Left ventricle myocardium inferior (tissue), 1 donor: ENCODE results near the gene E2F4. TPM values are rescaled to one million over a fixed set of nuclear protein-coding genes. Genes with fewer than 3 reads are reported as not detected.
A peak's percentile ranks its signal among the peaks of the same experiment; 100 is the strongest.

Experiments used
- DNase-seq: peaks from one replicate; pipeline ENCODE4 v3.0.0-alpha.2; 2020
- H3K27ac ChIP-seq: fragments of 200-600 bp; replicated peaks from 2 replicates; pipeline ENCODE4 v1.8.0; 2021
- H3K27me3 ChIP-seq: fragments of 200-600 bp; 2 replicates; pipeline ENCODE4 v1.8.0; 2021; ENCODE audit warnings: low read depth
- H3K36me3 ChIP-seq: fragments of 200-600 bp; 2 replicates; pipeline ENCODE4 v1.8.0; 2021
- H3K4me1 ChIP-seq: fragments of 200-600 bp; 2 replicates; pipeline ENCODE4 v1.8.0; 2021
- H3K4me3 ChIP-seq: fragments of 200-600 bp; 2 replicates; pipeline ENCODE4 v1.8.0; 2021; ENCODE audit warnings: mild to moderate bottlenecking, moderate library complexity
- H3K9me3 ChIP-seq: fragments of 200-600 bp; replicated peaks from 2 replicates; pipeline ENCODE4 v1.8.0; 2021
- intact Hi-C: fragments of 100-400 bp; cut with micrococcal nuclease; formaldehyde crosslinking; loops from one replicate; pipeline ENCODE4 v1.11.0; 2022
- total RNA-seq: library from RNA; stranded (reverse); fragmentation: NEBNext Ultra II Directional; extraction: Animal tissue kit (Norgen Biotek cat#: 25700); gene quantifications from one replicate; pipeline ENCODE4 v1.2.1, GENCODE V29; 2021
- TF ChIP-seq, protein P1 (sequence below): fragments of 200-600 bp; IDR thresholded peaks from 2 replicates; pipeline ENCODE4 v1.8.0; 2021; ENCODE audit warnings: antibody characterized with exemption, mild to moderate bottlenecking, borderline replicate concordance
- donor health status: DM: no; HTN: yes; CAD: no; lungs with severe emphysema.

Gene E2F4
- total RNA-seq, 1 donor from 2014 or later = 35.9 TPM

DNA sequence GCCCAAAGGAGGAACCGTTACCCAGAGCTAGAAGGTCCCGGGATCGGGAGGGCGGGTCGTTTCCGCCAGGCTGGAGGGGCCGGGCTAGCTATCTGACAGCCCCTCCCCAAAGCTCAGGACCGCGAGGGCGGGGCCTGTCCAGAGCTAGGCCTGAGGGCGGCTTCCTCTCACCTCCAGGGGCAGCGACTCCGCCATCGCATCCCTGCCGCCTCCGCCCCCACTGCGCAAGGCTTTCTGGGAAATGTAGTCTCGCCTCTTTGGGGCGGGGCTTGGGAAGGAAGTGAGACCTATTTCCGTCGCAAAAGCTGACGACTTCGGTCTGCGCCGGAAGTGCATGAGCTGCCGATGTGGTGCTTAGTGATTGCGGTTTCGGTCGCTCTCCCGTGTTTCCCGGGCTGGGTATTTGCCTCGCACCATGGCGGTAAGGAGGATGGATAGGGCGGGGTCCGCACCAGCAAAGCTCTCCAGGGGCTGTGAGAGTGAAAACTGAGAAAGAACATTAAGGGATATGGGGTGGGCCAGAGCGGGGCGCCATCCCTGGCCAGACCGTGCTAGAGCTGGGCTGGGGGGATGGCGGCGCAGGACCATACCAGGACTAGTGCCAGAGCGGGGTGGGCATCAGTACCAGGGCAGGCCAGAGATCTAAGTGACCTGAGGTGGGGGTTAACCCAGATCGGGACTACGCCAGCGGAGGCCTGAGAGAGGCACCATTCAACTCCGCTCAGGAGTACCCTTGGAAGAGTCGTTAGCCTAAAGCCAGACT lies 35.0 kb downstream of the E2F4 start, which contains the start of gene TMEM208:
TSS of gene TMEM208 (plus strand) at position 327 of the 763 bp plus-strand sequence. CDS start at position 416, 89 bp downstream.
- H3K27ac ChIP-seq = peak within 1 kb of the TSS; percentile 94
- TF ChIP-seq, protein P1, sequence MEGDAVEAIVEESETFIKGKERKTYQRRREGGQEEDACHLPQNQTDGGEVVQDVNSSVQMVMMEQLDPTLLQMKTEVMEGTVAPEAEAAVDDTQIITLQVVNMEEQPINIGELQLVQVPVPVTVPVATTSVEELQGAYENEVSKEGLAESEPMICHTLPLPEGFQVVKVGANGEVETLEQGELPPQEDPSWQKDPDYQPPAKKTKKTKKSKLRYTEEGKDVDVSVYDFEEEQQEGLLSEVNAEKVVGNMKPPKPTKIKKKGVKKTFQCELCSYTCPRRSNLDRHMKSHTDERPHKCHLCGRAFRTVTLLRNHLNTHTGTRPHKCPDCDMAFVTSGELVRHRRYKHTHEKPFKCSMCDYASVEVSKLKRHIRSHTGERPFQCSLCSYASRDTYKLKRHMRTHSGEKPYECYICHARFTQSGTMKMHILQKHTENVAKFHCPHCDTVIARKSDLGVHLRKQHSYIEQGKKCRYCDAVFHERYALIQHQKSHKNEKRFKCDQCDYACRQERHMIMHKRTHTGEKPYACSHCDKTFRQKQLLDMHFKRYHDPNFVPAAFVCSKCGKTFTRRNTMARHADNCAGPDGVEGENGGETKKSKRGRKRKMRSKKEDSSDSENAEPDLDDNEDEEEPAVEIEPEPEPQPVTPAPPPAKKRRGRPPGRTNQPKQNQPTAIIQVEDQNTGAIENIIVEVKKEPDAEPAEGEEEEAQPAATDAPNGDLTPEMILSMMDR = peak; percentile 36
- H3K36me3 ChIP-seq = peaks cover 41% of the 10 kb centered on the region
- intact Hi-C loops = no loop called here
- DNase-seq = peak; percentile 99
- H3K9me3 ChIP-seq = no peaks in the 10 kb centered on the region
- peaks cover 38% of the 10 kb centered on the region for H3K4me1 ChIP-seq
- peak within 1 kb of the TSS; percentile 99 for H3K4me3 ChIP-seq
- no peaks in the 10 kb centered on the region for H3K27me3 ChIP-seq

DNA sequence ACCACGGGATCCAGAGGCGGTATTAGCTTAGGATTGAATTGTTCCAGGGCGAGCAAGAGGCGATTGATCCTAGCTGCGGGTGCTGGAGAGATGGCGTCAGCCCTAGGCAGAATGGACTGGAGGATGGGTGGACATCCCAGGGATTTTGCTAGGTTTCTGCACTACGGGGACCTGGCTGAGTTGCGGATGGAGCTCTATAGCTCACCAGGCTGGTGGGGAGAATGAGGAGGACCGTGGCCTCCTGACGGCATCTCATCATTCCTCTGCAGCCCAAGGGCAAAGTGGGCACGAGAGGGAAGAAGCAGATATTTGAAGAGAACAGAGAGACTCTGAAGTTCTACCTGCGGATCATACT lies 35.6 kb downstream of the E2F4 start:
- DNase-seq = no peak
- H3K4me1 ChIP-seq = peaks cover 38% of the 10 kb centered on the region
- H3K36me3 ChIP-seq = peaks cover 44% of the 10 kb centered on the region
- H3K27ac ChIP-seq = peak overlapping the region; percentile 94
- intact Hi-C loops = no loop called here
- no peaks in the 10 kb centered on the region for H3K9me3 ChIP-seq
- TF ChIP-seq, protein P1 = no peak
- no peaks in the 10 kb centered on the region for H3K27me3 ChIP-seq
- H3K4me3 ChIP-seq = peak overlapping the region; percentile 99

DNA sequence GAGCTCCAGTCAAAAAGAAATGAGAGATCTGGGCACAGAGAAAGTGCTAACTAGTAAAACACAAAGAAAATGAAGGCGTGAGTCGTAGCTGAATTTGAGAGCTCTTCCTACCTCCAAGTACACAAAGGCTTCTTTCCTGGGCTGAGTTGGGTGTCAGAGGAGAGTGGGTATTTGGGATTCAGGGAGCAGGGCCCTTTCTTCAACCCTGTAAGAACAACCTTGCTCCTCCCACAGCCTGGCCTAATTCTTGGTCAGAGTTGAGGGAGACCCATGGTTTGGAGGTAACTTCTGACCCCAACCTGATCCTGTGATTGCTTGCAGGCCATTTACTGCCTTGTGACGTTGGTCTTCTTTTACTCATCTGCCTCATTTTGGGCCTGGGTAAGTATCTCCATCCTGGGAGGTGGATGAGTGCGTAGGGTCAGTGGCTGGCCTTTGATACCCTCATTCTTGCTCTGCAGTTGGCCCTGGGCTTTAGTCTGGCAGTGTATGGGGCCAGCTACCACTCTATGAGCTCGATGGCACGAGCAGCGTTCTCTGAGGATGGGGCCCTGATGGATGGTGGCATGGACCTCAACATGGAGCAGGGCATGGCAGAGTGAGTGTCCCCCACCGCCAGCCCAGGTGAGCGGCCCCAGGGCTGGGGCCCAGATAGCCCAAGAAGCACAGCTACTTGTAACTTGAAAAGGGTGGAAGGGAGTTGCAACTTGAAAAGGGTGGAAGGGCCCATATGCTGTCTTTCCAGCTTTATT lies 36.3 kb downstream of the E2F4 start:
- Histone ChIP-seq H3K4me1 (peaks cover 33% of the 10 kb centered on the region), H3K4me3 (peak overlapping the region; percentile 99), H3K36me3 (peaks cover 51% of the 10 kb centered on the region), H3K9me3 (no peaks in the 10 kb centered on the region), H3K27ac (no peak overlapping the region), H3K27me3 (no peaks in the 10 kb centered on the region)
- intact Hi-C loops = no loop called here
- no peak for DNase-seq
- TF ChIP-seq, protein P1 = no peak

DNA sequence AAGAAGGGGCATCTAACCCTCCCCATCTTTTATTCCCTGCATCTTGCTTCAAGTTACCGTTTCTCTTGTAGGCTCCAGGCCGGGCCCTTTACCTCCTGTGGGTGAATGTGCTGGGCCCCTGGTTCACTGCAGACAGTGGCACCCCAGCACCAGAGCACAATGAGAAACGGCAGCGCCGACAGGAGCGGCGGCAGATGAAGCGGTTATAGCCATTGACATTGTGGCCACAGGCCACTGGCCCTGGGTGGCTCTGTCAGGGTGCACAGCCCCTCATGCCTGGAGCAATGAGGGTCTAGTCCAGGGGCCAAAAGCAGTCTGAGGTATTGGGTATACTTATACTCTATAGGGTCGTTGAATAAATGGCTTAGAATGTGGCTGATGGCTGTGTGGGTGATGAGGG lies 37.0 kb downstream of the E2F4 start:
- H3K27ac ChIP-seq = no peak overlapping the region
- peaks cover 33% of the 10 kb centered on the region for H3K4me1 ChIP-seq
- H3K4me3 ChIP-seq = no peak overlapping the region
- intact Hi-C loops = no loop called here
- H3K27me3 ChIP-seq = no peaks in the 10 kb centered on the region
- DNase-seq = no peak
- peaks cover 58% of the 10 kb centered on the region for H3K36me3 ChIP-seq
- TF ChIP-seq, protein P1 = no peak
- H3K9me3 ChIP-seq = no peaks in the 10 kb centered on the region

DNA sequence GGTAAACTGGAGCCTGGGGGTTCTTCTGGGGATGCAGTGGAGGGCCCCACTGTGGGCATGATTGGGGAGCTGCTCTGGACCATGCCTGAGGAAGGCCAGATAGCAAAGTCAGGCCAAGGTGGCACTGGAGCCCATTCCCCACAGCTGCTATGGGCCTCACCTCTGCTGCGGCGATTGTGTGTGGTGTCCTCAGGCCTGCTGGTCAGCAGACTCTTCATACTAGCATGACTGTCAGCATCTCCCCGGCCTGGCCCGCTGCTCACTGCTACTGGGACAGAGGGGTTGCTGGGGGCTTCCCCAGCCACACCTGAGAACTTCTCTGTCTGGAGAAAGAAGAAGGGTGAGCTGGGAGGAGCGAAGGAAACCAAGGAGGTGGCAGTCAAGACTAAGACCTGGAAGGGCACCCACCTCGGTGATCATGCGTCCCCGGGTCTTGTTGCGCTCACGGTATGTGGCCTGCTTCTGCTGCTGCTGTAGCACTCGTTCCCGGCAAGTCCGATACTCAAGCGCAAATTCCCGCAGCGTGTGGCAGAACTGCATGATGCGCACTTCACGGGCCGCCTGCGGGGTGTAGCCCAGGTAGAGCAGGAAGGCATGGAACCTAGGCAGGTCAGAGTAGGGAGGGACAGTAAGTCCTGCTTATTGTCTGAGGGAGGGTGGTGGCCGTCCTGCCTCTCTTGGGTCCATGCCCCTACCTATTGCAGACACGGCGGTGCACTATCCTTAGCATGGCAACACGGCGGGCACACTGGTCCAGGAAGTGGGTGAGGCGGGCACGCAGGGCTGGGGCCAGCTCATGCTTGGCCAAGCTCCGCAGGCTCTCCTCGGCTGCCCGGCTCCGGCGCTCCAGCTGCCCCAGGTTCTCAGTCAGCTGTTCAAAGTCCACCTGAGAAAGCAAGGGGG lies 38.2 kb downstream of the E2F4 start:
- no peak overlapping the region for H3K27ac ChIP-seq
- no peaks in the 10 kb centered on the region for H3K27me3 ChIP-seq
- intact Hi-C loops = no loop called here

More for the DNA sequence above, 38.2 kb downstream of the E2F4 start:
- TF ChIP-seq, protein P1 = no peak
- Histone ChIP-seq H3K4me3 (no peak overlapping the region), H3K36me3 (peaks cover 70% of the 10 kb centered on the region), H3K4me1 (peaks cover 33% of the 10 kb centered on the region), H3K9me3 (no peaks in the 10 kb centered on the region)
- no peak for DNase-seq
